ENCODE measurements around the gene ALKBH5. TPM values are rescaled to one million over a fixed set of nuclear protein-coding genes. Genes with fewer than 3 reads are reported as not detected.

Gene ALKBH5
- total RNA-seq (2021; fragmentation: NEBNext Ultra II Directional; extraction: Animal tissue kit (Norgen Biotek cat#: 25700)) (86.4 and 86.6 TPM in 2 replicates), polyA plus RNA-seq (2011; rRNA removed) (63.7 and 66.5 TPM in 2 replicates), polyA minus RNA-seq (2011; rRNA and poly(A)+ RNA removed) (74.1 and 101 TPM in 2 replicates)
- 58.7 TPM for polyA plus RNA-seq (2011; cell fraction: cytosol; rRNA removed)
- 46.3 TPM for polyA plus RNA-seq (2011; cell fraction: nucleus; rRNA removed)
- 39.8 to 45.6 TPM (median 42.8 TPM) in 4 replicates for polyA plus RNA-seq (2012, experiment 1 of 2)
- 74.9 TPM for polyA plus RNA-seq (2012, experiment 2 of 2)
- polyA plus RNA-seq (2013, experiment 1 of 2), result 45.3 TPM
- polyA plus RNA-seq (2013, experiment 2 of 2), result 45.3 TPM
- polyA minus RNA-seq (2011; cell fraction: cytosol; rRNA and poly(A)+ RNA removed), result 76.5 TPM
- 35.4 TPM for polyA minus RNA-seq (2011; cell fraction: nucleus; rRNA and poly(A)+ RNA removed)
- long read RNA-seq, experiment 1, transcript ALKBH5-201 (4 exons, 2,748 nt), result major isoform, 11 of 30 reads
- long read RNA-seq, experiment 1, partial matches to known transcripts, result 15 of 30 reads
- long read RNA-seq, experiment 1, other reads (novel, unspliced or antisense), result 3 of 30 reads
- long read RNA-seq, experiment 2, partial matches to known transcripts, result 3 of 4 reads
- long read RNA-seq, experiment 2, other reads (novel, unspliced or antisense), result 1 of 4 reads

DNA sequence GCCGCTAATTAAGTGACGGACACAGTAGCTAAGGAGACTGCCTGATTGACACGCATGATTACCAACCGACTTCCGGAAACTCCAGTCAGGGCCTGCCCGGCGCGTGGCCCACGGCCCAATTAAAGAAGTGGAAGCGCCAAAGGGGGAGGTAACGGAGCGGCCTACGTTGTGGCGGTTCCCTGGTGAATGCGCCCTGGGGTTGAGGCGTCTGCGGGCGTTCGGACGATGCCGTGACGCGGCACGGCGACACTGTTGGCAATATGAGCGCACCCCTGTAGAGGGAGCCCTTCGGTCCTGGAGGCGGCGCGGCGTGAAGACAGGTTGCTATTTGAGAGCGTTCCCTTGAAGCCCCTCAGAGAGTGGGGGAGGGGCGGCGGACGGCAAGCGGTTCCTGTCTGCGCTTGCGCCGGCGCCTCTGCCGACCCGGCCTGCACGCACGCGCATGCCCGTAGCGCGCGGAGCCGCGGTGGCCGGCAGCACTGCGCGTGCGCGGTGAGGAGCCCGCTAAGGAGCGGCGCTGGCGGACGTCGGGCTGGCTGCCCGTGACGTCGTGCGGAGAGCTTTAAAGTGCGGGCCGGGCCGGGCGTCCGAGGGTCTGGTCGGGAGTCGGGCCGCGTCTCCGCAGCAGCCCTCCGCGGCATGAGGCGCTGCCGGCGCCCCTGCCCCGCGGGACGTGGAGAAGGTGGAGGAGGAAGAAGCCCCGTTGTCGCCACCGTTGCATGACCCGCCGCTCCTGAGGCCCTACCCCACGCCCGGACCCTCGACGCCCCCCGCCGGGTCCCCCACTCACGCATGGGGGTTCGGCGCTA is at the start of gene ALKBH5:
ALKBH5 (plus strand) TSS at position 495 of the 809 bp plus-strand sequence. CDS start 416 bp downstream, outside the sequence.
- Histone ChIP-seq H4K91ac (replicated peaks; ENCODE audit: insufficient read length, low read length) (peak within 1 kb of the TSS; percentile 92), H2AFZ (ENCODE audit: low read length) (peak within 1 kb of the TSS; percentile 53; the same call in 1 of the 2 replicates), H3K79me1 (ENCODE audit: low read depth, low read length) (peaks cover 25% of the 10 kb centered on the region), H3K14ac (ENCODE audit: insufficient read length) (no peak within 1 kb of the TSS), H4K5ac (ENCODE audit: insufficient read length, low read depth, low read length) (peak within 1 kb of the TSS; percentile 98), H4K20me1 (replicated peaks in 1 of 2; ENCODE audit: control insufficient read depth in 1 of 2, insufficient read depth in 2 of 2, low read length in 2 of 2) (peaks cover 25 to 33% of the 10 kb centered on the region in 2 experiments), H2BK12ac (ENCODE audit: low read depth, low read length) (0 out of 2 replicates have a peak within 1 kb of the TSS, but pooled peaks have one; percentile 71), H3K27ac (ENCODE audit: low read depth, low read length) (peak within 1 kb of the TSS; percentile 90), H3K9ac (replicated peaks in 1 of 4; ENCODE audit: extremely low read depth in 1 of 4, low read depth in 3 of 4, low read length in 3 of 4) (peak within 1 kb of the TSS; percentile 61 to 88 (median 82)), H3K4me2 (ENCODE audit: insufficient read depth in 1 of 2, low read depth in 2 of 2, low read length in 2 of 2) (peak within 1 kb of the TSS; percentile 68 to 99), H3K23me2 (ENCODE audit: low read depth, low read length) (peaks cover 18% of the 10 kb centered on the region), H3K4me3 (ENCODE audit: extremely low read depth in 1 of 4, insufficient read depth in 2 of 4, low read depth in 3 of 4, low read length in 4 of 4) (peak within 1 kb of the TSS; percentile 52 to 87 (median 80)), H2AK5ac (ENCODE audit: low read depth, low read length) (no peak within 1 kb of the TSS), H2BK120ac (replicated peaks; ENCODE audit: low read depth, low read length) (no peak within 1 kb of the TSS), H2BK15ac (ENCODE audit: low read length) (no peak within 1 kb of the TSS), H3K9me3 (ENCODE audit: insufficient read depth in 2 of 2, low read depth in 1 of 2, low read length in 1 of 2) (no peaks in the 10 kb centered on the region), H2BK20ac (ENCODE audit: low read length) (no peak within 1 kb of the TSS), H3K4ac (replicated peaks; ENCODE audit: insufficient read length, low read depth, low read length) (peak within 1 kb of the TSS; percentile 70), H3K79me2 (ENCODE audit: control insufficient read depth in 1 of 2, insufficient read depth in 2 of 2, low read length in 2 of 2) (peaks cover 37 to 43% of the 10 kb centered on the region in 2 experiments), H3K56ac (replicated peaks; ENCODE audit: insufficient read length, low read depth, low read length) (peak within 1 kb of the TSS; percentile 90), H2BK5ac (ENCODE audit: low read depth, low read length) (peak within 1 kb of the TSS; percentile 97), H3K4me1 (replicated peaks in 1 of 4; ENCODE audit: control insufficient read depth in 3 of 4, insufficient read depth in 4 of 4, low read length in 3 of 4) (peaks cover 5 to 25% (median 8%) of the 10 kb centered on the region in 4 experiments; a peak in 6 of 7 replicates), H3K27me3 (replicated peaks in 1 of 4; ENCODE audit: control insufficient read depth in 3 of 4, extremely low read depth in 1 of 4, insufficient read depth in 3 of 4, low read length in 3 of 4) (no peaks in the 10 kb centered on the region), H3K36me3 (ENCODE audit: control insufficient read depth in 2 of 4, insufficient read depth in 4 of 4, low read length in 3 of 4) (peaks cover 3 to 17% (median 6%) of the 10 kb centered on the region in 4 experiments; a peak in 5 of 8 replicates), H4K8ac (ENCODE audit: extremely low read depth, insufficient read depth, low read length) (peak within 1 kb of the TSS; percentile 92), H3K18ac (ENCODE audit: extremely low read depth, low read length) (peak within 1 kb of the TSS; percentile 100), H3K23ac (ENCODE audit: insufficient read length) (no peak within 1 kb of the TSS)
- 1% methylated on average over 85 of the region's 98 CpGs; no CpG with 5 or more reads in 1 of the 2 experiments for WGBS, 2 experiments (ENCODE audit: extremely low coverage in 1 of 2, insufficient coverage in 1 of 2, insufficient read length in 1 of 2, insufficient replicate concordance in 2 of 2, low coverage in 1 of 2, low lambda C conversion rate in 2 of 2, missing lambda C conversion rate in 1 of 2)
- CTCF ChIA-PET (ENCODE audit: partially characterized antibody), result interaction anchor here (1.1 to 4.8 kb wide), 5 partner anchors 10 to 42 kb away, joined by 4 to 53 read pairs (median 9); no protein-coding TSS in a partner anchor
- peak; percentile 94 to 95 for DNase-seq (ENCODE audit: low read depth in 1 of 2, low spot score in 2 of 2)
- POLR2A ChIA-PET (ENCODE audit: partially characterized antibody), result interaction anchor here (0.8 to 6.1 kb wide), 31 partner anchors 9 to 179 kb away, joined by 3 to 43 read pairs (median 6); partner anchors contain the start of genes LLGL1, SHMT1, SMCR8 and TOP3A
- FAIRE-seq, result peak; percentile 63
- TF ChIP-seq, protein P1, sequence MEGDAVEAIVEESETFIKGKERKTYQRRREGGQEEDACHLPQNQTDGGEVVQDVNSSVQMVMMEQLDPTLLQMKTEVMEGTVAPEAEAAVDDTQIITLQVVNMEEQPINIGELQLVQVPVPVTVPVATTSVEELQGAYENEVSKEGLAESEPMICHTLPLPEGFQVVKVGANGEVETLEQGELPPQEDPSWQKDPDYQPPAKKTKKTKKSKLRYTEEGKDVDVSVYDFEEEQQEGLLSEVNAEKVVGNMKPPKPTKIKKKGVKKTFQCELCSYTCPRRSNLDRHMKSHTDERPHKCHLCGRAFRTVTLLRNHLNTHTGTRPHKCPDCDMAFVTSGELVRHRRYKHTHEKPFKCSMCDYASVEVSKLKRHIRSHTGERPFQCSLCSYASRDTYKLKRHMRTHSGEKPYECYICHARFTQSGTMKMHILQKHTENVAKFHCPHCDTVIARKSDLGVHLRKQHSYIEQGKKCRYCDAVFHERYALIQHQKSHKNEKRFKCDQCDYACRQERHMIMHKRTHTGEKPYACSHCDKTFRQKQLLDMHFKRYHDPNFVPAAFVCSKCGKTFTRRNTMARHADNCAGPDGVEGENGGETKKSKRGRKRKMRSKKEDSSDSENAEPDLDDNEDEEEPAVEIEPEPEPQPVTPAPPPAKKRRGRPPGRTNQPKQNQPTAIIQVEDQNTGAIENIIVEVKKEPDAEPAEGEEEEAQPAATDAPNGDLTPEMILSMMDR (IDR thresholded peaks at IDR 0.05; ENCODE audit: control extremely low read depth in 1 of 3, insufficient read depth in 1 of 3, low read depth in 1 of 3, low read length in 3 of 3), result peak; percentile 33 to 62 (median 49); a peak in 3 of 4 replicates
- TF ChIP-seq, protein P2, sequence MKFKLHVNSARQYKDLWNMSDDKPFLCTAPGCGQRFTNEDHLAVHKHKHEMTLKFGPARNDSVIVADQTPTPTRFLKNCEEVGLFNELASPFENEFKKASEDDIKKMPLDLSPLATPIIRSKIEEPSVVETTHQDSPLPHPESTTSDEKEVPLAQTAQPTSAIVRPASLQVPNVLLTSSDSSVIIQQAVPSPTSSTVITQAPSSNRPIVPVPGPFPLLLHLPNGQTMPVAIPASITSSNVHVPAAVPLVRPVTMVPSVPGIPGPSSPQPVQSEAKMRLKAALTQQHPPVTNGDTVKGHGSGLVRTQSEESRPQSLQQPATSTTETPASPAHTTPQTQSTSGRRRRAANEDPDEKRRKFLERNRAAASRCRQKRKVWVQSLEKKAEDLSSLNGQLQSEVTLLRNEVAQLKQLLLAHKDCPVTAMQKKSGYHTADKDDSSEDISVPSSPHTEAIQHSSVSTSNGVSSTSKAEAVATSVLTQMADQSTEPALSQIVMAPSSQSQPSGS (IDR thresholded peaks at IDR 0.05; ENCODE audit: low read length), result peak; percentile 74; the same call in 1 of the 2 replicates
- TF ChIP-seq ASH2L (IDR thresholded peaks at IDR 0.05; ENCODE audit: low read length), result no peak
